HCEC 1CT (cell line): ENCODE data around the gene H1-8.
"Not testable (repeated sequence)": the region's sequence is repeated elsewhere in the genome, so short reads cannot be mapped to it uniquely, and the experiment has no call there.

ENCODE experiments used
- DNase-seq: peaks from one replicate; pipeline ENCODE4 v3.0.0-alpha.2; 2017

Gene H1-8

GRCh38 chr3:129534428-129535027, 8.4 kb upstream of the H1-8 start:
- DNase-seq: no peak

GRCh38 chr3:129535075-129535474, 7.9 kb upstream of the H1-8 start:
- no peak for DNase-seq

GRCh38 chr3:129536374-129536667, 6.7 kb upstream of the H1-8 start:
- no peak for DNase-seq

GRCh38 chr3:129536804-129537203, 6.2 kb upstream of the H1-8 start:
- no peak for DNase-seq

GRCh38 chr3:129539206-129539605, 3.8 kb upstream of the H1-8 start:
- no peak for DNase-seq

GRCh38 chr3:129540776-129541516, 2.0 kb upstream of the H1-8 start:
- no peak for DNase-seq

GRCh38 chr3:129542747-129543146, 228 bp upstream of the H1-8 start:
- DNase-seq: no peak

GRCh38 chr3:129543999-129544398, 1.0 kb downstream of the H1-8 start:
- DNase-seq: no peak

GRCh38 chr3:129545951-129546350, 3.0 kb downstream of the H1-8 start:
- not testable (repeated sequence) for DNase-seq

- no peak for DNase-seq
These were observed 4.3 kb downstream of the H1-8 start for GRCh38 chr3:129547241-129547640.

- no peak for DNase-seq
These were observed 5.4 kb downstream of the H1-8 start for GRCh38 chr3:129548104-129548965.

GRCh38 chr3:129549006-129549800, 6.2 kb downstream of the H1-8 start:
- peak; percentile 23 for DNase-seq

- DNase-seq: no peak
These were observed 6.8 kb downstream of the H1-8 start for GRCh38 chr3:129549805-129550204.

- no peak for DNase-seq
These were observed 9.5 kb downstream of the H1-8 start for GRCh38 chr3:129552287-129553050.

GRCh38 chr3:129553171-129553570, 10.2 kb downstream of the H1-8 start:
- DNase-seq: no peak

- no peak for DNase-seq
These were observed 10.7 kb downstream of the H1-8 start for GRCh38 chr3:129553719-129554118.

- DNase-seq: no peak
These were observed 11.6 kb downstream of the H1-8 start for GRCh38 chr3:129554356-129555152.

- DNase-seq: no peak
These were observed 12.2 kb downstream of the H1-8 start for GRCh38 chr3:129555153-129555550.

GRCh38 chr3:129555616-129556357, 12.8 kb downstream of the H1-8 start:
- no peak for DNase-seq

- DNase-seq: no peak
These were observed 13.4 kb downstream of the H1-8 start for GRCh38 chr3:129556358-129556695.
